Measurements from ENCODE around the gene SRC.
"Not testable (repeated sequence)": the region's sequence is repeated elsewhere in the genome, so short reads cannot be mapped to it uniquely, and the experiment has no call there.

SRC gene

DNA sequence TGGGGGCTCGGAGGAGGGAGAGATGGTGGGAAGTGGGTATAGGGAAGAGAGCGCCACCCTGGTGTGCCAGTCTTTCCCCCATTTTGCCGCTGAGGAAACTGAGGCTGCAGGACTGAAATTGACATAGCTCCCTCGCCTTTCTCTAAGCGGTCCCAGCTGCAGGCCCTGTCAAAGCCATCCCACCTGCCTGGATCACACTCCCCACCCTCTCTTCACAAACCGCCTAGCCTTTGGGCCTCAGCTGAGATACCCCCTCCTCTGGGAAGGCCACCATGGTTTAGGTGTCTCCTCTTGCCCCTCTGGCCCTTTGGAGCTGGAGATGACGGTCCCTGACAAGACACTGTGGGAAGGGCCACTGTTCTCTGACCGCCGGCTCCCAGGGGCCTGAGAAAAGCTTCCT, 16.9 kb downstream of the SRC start:
- no peak for DNase-seq (ENCODE audit: low read depth in 2 of 2, low spot score in 1 of 2)

DNA sequence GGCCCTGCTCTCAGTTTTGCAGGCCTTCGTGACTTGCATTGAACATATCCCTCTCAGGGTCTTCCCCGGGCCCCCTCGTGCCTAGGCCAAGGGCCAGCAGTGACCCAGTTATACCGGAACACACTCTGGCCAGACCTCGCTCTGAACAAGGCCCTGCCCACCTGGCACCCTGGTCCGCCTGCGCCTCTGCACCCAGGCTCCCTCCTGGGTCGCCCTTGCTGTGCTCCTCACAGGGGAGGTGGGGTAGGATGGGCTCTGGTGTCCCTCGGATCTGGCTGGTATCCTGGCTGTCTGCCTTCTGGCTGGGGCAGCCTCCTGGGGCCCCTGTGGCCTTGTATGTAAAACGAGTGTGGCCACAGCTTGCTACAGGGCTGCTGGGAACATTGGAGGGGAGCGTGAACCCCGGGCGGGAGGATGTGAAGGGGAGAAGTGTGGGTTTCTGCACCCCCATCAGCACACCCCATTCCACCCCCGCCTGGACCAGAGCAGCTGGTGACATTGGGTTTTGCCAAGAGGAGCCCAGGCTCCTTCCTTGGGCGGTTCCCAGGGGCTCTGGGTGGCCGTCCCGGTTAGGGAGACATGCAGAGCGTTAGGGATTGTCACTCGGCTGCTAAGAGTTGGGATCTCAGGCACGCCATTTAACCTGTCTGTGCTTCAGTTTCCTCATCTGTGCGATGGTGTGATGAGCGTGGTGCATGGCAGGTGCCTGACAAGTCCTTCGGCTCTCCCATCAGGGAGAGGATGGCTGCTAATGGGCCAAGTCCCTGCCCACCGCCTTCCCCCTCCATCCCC, 17.5 kb downstream of the SRC start:
- no peak for DNase-seq (ENCODE audit: low read depth in 2 of 2, low spot score in 1 of 2)

DNA sequence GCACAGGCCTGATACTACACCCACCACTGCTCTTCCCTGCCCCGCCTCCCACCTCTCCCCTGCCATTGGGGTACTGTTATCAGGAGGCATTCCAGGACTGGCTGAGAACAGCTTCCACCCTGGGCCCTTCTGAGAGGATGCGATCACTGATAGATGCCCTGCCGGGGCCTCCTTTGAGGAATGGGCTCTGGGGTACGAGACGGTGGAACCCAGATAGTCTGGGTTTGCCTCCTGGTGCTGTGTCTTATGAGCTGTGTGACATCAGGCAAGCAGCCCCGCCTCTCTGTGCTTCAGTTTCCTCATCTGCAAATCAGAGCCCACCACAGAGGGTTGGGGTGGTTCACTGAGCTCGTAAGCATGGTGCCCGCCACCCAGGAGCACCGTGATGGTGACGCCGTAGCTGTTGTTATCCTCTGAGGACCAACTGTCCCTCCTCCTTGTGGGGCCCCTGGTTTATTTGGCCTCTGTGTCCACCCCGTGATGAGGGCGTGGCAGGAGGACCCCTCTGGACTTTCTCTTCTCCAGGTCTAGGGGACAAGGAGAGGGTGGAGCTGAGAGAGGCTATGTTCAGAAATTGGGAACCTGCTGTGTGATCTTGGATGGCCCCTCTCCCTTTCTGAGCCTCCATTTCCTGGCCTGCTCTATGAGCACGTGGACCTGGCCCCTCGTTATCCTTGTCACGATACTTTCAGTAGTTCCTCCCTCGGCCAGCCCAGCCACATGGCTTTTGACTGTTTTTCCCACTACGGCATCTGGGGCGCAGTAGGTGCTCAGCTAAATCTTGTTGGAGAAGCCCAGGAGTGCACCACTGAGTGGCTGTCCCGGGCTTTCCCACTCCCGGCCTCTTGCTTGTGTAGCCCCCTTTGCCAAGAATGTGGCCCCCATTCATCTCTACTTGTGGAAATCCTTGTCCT, 18.3 kb downstream of the SRC start:
- DNase-seq (ENCODE audit: low read depth in 2 of 2, low spot score in 1 of 2), result no peak

DNA sequence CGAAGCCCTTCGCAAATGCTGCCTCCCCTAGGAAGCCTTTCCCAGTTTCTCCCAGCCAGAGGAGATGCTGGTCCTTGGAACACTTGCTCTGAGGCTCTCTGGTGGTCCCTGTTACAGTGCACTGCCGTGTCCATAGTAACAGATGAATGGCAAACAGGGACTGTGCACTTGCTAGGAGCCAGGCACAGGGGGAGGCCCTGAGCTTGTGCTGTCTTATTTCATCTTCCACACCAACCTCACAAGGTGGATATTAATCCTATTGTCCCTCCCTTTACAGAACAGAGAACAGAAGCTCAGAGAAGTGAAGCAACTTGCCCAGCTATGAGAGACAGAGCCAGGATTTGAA, 19.0 kb downstream of the SRC start:
- no peak for DNase-seq (ENCODE audit: low read depth in 2 of 2, low spot score in 1 of 2)

DNA sequence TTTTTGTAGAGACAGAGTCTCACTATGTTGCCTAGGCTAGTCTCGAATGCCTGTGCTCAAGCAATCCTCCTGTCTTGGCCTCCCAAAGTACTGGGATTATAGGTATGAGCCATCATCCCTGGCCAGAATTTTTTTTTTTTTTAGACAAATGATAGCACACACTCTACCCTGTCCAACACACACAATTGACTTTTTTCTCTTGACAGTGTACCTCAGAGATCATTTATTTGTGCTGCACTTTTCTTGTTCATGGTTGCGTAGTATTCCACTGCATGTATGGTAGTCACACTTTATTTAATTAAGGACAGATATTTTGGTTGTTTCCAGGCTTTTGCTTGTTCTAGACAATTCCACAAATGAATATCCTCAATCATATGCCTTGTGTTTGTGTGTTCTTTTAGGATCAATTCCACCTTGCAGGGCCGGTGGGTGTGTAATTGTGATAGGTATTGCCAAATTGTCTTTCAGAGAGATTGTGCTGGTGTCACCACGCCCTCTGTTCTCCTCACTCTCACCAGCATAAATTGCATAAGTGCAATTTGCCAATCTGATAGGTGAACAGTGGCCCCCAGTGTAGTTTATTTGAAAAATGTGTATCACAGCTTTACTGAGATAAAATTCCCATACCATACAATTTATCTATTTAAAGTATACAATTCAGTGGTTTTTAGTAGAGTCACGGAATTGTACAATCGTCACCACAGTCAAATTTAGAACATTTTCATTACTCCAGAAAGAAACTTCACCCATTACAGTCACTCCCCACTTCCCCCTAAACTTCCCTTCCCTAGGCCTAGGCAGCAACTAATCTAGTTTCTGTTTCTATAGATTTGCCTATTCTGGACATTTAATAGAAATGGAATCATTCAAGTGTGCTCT, 20.1 kb downstream of the SRC start:
- no peak for DNase-seq (ENCODE audit: low read depth in 2 of 2, low spot score in 1 of 2)

DNA sequence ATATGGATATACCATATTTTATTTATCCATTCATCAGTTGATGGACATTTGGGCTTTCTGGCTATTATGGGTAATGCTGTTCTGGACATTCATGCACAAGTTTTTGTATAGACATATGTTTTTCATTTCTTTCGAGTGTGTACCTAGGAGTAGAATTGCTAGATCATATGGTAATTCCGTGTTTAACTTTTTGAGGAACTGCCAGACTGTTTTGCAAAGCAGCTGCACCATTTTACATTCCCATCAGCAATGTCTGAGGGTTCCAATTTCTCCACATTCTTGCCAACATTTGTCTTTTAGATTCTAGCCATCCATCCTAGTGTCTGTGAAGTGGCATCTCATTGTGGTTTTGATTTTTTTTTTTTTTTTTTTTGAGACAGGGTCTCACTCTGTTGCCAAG, 20.8 kb downstream of the SRC start:
- DNase-seq (ENCODE audit: low read depth in 2 of 2, low spot score in 1 of 2), result no peak

DNA sequence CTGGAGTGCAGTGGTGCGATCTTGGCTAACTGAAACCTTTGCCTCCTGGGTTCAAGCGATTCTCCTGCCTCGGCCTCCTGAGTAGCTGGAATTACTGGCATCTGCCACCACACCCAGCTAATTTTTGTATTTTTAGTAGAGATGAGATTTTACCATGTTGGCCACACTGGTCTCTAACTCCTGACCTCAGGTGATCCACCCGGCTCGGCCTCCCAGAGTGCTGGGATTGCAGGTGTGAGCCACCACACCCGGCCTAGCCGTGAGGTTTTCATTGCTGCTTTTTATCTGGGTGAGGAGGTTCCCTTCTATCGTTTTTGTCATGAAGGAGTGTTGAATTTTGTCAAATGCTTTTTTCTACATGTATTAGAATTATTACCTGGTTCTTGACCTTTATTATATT, 23.9 kb downstream of the SRC start:
- no peak for DNase-seq (ENCODE audit: low read depth in 2 of 2, low spot score in 1 of 2)

DNA sequence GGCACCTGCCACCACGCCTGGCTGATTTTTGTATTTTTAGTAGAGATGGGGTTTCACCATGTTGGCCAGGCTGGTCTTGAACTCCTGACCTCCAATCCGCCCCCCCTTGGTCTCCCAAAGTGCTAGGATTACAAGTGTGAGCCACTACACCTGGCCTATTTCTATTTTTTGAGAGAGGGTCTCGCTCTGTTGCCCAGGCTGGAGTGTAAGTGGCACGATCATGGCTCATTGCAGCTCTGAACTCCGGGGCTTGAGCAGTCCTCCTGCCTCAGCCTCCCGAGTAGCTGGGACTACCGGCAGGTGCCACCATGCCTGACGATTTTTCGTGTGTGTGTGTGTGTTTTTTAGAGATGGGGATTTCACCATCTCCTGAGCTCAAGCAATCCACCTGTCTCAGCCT, 25.9 kb downstream of the SRC start:
- not testable (repeated sequence) for DNase-seq (ENCODE audit: low read depth in 2 of 2, low spot score in 1 of 2)

DNA sequence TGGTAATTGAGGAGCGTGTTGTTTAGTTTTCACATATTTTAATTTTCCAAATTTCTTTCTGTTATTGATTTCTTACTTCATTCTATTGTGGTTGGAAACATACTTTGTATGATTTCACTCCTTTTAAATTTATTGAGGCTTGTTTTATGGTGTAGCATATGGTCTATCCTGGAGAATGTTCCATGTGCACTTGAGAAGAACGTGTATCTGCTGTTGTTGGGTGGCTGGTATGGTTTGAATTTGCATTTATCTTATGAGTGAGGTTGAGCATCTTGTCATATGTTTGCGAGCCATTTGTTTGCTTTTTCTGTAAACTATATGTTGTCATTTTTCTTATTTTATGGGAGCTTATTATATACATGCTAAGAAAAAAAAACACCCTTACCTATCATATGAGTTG, 26.5 kb downstream of the SRC start:
- DNase-seq (ENCODE audit: low read depth in 2 of 2, low spot score in 1 of 2), result no peak

DNA sequence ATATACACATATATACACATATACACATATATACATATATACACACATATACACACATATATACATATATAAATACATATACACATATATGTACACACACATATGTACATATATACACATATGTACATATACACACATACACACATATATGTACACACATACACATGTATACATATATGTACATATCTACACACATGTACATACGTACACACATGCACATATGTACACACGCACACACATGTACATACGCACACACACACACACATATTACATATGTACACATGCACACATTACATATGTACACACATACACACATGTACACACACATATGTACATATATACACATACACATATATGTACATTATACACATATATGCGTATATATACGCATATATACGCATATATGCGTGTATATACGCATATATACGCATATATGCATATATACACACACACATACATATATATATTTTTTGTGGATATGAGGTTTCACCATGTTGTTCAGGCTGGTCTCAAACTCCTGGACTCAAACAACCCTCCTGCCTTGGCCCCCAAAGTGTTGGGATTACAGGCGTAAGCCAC, 27.2 kb downstream of the SRC start:
- no peak for DNase-seq (ENCODE audit: low read depth in 2 of 2, low spot score in 1 of 2)

DNA sequence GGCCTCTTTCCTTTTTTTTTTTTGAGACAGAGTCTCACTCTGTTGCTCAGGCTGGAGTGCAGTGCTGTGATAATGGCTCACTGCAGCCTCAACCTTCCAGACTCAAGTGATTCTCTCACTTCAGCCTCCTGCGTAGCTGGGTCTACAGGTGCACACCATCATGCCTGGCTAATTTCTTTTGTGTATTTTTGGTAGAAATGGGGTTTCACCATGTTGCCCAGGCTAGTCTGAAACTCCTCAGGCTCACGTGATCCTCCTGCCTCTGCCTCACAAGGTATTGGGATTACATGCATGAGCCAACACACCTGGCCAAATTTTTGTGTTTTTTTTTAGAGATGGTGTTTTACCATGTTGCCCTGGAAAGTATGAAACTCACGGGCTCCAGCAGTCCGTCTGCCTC, 29.3 kb downstream of the SRC start:
- DNase-seq (ENCODE audit: low read depth in 2 of 2, low spot score in 1 of 2), result no peak

DNA sequence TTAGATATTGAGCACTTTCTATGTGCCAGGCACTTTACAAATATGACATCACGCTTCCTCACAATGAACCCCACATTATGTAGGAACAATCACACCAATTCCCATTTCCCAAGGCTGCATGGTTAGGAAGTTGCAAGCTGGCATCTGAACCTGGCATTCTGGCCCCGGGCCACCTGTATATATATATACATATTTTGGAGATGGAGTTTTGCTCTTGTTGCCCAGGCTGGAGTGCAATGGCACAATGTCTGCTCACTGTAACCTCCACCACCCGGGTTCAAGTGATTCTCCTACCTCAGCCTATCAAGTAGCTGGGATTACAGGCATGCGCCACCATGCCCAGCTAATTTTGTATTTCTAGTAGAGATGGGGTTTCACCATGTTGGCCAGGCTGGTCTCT, 30.4 kb downstream of the SRC start:
- no peak for DNase-seq (ENCODE audit: low read depth in 2 of 2, low spot score in 1 of 2)

DNA sequence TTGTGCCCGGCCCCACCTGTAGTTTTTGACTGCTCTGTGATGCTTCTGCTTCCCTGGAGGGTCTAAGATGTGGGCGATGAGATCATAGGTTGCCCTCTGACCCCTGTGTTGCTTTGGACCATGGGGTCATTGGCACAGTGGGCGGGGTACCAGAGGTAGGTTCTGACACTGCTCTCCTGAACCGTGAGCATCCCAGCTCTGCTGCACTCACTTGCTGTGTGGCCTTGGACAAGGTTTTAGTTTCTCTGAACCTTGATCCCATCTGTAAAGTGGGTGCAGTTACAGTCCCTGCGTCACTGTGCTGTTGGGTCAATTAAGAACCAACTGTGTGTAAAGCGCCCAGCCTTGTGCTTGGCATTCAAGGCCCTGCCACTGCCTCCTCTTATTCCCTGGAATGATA, 30.9 kb downstream of the SRC start:
- DNase-seq (ENCODE audit: low read depth in 2 of 2, low spot score in 1 of 2), result no peak

DNA sequence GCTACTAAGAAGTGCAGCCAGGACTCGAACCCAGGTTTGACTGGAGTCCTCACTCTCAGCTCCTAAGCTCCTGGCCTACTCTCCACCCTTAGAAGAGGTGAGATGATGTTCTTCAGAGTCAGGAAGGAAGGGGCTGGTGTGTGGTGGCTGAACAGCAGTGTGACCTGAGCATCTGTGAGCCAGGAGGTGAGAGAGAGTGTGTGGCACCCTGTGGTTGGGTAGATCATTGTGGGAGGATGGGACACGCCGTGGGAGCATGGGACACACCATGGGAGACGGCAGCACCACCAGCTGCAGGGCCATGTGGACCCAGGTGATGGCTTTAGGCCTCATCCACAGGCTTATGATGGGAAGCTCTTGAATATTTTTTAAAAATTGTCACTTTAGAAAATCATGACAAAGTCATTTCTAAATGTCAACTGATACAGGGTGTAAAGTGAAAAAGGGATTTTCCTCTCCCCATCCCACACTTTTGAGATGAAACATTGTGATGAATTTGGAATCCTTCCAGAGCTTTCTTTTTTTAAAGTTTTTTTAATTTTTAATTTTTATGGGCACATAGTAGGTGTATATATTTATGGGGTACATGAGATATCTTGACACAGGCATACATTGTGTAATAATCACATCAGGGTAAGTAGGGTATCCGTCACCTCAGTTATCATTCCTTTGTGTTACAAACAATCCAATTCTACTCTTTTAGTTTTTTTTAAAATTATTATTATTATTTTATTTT, 31.6 kb downstream of the SRC start:
- no peak for DNase-seq (ENCODE audit: low read depth in 2 of 2, low spot score in 1 of 2)

DNA sequence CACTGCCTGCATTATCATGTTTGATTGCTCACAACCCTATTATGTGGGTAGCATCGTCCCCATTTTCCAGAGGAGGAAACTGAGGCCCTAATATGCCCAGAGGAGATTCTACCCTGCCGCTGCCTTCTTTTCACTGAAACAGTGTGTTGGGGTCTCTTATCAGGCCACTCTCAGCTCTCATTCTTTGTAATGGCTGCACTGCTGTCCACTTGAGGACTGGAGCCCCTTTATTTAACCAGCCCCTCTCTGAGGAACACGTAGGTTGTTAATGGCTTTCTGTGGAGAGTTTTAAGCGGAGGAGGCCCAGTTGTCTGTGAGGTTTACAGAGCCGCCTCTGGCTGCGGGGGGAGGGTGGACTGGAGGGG, 32.5 kb downstream of the SRC start:
- DNase-seq (ENCODE audit: low read depth in 2 of 2, low spot score in 1 of 2), result no peak

DNA sequence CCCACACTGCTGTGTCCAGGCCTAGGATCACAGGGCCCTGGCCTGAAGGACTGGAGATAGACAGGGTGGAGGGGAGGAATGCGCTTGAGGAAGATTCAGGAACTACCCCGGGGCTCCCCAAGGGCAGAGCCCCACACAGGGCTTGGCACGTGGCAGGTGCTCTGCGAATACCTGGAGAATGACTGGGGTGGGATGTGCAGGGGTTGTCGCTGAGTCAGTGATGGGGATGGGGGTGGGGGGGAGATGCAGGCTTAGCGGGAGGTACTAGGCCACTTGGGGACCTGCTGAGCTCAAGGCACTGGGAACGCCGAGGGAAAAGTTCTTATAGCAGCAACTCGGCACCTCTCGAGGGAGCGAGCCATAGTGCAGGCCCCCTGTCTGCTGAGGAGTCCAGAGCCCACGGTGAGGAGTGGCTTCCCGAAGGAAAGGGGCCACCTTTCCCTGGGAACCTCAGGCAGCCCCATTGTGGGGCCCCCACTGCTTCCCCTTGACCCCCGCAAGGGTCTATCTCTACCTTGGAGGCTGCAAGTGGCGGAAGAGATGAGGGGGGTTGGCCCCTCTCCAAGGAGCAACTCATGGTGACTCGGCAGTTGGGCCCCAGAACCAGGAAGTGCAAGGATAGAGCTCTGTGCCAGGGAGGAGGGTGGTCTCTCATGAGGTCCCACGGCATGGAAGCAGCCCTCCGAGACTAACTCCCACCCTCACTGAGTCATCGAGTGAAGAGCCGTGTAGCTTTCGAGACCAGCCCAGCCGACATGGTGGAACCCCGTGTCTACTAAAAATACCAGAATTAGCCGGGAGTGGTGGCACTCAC, 33.1 kb downstream of the SRC start:
- DNase-seq (ENCODE audit: low read depth in 2 of 2, low spot score in 1 of 2), result no peak

DNA sequence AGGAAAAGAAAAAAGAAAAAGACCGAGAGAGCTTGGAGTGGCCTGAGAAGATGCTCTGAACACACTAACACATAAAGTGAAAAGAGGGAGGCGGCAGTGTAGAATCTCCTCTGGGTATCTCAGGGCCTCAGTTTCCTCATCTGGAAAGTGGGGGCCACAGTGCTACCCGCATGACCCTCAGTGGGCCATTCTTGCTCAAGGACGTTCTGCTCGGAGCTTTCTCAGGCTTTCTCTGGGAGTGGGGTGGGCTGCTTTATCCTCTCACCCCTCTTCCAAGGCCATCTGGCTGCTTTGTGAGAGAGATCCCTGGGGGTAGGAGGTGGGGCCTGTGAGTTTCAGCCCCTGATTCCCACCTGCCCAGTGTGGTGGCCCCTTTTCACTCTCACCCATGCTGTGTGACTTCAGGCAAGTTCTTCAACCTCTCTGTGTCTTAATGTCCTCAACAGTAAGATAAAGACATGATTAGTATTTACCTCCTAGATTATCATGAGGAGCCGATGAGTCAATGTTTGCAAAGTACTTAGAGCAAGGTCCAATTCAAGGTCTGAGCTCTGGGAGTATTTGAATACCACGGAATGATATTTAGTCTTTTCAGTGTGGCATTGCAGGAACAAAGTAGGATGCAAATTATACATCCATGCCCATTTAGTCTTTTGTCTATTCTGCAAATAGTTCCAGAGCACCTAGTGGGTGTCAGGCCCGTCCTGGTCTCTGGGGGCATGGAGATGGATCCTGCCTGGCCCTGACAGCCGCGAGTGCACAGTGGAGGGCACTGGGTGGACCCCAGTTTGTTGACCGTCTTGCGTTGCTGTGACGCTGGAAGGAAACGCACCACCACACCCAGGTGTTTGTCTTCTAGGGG, 34.3 kb downstream of the SRC start:
- DNase-seq (ENCODE audit: low read depth in 2 of 2, low spot score in 1 of 2), result no peak

DNA sequence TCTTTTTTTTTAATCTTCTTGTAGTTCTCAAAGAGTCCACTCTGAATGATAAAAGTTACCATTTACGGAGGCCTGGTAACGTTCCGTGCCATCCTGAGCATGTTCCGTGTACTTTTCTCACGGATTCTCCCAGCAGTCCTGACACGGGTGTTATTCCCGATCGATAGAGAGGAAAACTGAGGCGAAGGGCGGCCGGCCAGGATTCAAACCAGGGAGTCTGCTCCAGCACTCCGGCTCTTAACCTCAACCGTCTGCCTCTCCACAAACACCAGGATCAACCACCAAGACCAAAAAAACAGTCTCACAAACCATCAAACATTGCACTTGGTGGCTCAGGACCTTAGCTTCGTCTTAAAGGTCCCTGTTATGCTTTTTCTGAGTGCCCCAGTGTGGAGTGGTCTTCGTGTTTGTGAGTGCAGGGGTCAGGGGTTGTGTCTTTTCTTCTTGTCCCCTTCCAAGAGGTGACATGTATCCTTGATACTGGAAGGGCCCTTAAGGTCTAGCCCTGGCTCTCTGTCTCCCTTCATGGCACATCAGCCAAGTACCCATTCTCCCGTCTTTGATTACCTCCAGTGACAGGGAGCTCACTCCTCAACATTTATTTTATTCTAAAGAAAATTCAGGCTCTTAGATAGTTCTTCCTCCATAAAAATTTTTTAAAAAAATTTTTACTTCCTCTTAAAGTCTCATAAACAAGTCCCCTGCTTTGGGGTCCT, 35.1 kb downstream of the SRC start:
- no peak for DNase-seq (ENCODE audit: low read depth in 2 of 2, low spot score in 1 of 2)

Data from stimulated activated CD8-positive, alpha-beta memory T cell treated with anti-CD3 and anti-CD28 coated beads, Interleukin-4, amount 100 ng/mL, for 4 hours (primary cell).